Neural cell (in vitro differentiated cells): ENCODE results near the gene HINT2.

ENCODE experiments used
- EZH2 ChIP-seq: fragments of 200-600, 300-800 bp; shearing (Covaris generic), sonication (generic); IDR thresholded peaks from 2 replicates; pipeline ENCODE4 v1.6.1; 2014; ENCODE audit warnings: antibody characterized with exemption, low read length, borderline replicate concordance, mild to moderate bottlenecking; ENCODE audit not compliant: insufficient read depth, poor library complexity, severe bottlenecking
- SMC3 ChIP-seq: fragments of 450-650 bp; conservative IDR thresholded peaks from 2 replicates; pipeline ENCODE4 v1.6.1; 2014; ENCODE audit warnings: antibody characterized with exemption, mild to moderate bottlenecking, moderate library complexity; ENCODE audit not compliant: poor library complexity
- TF ChIP-seq, protein P1 (sequence below): fragments of 450-650 bp; IDR thresholded peaks from 2 replicates; pipeline ENCODE4 v1.5.1; 2014; ENCODE audit warnings: antibody characterized with exemption, mild to moderate bottlenecking, moderate library complexity; ENCODE audit not compliant: poor library complexity, severe bottlenecking
- TF ChIP-seq, protein P2 (sequence below): IDR thresholded peaks from 2 replicates; pipeline ENCODE4 v1.6.1; 2012; ENCODE audit warnings: borderline replicate concordance

DNA sequence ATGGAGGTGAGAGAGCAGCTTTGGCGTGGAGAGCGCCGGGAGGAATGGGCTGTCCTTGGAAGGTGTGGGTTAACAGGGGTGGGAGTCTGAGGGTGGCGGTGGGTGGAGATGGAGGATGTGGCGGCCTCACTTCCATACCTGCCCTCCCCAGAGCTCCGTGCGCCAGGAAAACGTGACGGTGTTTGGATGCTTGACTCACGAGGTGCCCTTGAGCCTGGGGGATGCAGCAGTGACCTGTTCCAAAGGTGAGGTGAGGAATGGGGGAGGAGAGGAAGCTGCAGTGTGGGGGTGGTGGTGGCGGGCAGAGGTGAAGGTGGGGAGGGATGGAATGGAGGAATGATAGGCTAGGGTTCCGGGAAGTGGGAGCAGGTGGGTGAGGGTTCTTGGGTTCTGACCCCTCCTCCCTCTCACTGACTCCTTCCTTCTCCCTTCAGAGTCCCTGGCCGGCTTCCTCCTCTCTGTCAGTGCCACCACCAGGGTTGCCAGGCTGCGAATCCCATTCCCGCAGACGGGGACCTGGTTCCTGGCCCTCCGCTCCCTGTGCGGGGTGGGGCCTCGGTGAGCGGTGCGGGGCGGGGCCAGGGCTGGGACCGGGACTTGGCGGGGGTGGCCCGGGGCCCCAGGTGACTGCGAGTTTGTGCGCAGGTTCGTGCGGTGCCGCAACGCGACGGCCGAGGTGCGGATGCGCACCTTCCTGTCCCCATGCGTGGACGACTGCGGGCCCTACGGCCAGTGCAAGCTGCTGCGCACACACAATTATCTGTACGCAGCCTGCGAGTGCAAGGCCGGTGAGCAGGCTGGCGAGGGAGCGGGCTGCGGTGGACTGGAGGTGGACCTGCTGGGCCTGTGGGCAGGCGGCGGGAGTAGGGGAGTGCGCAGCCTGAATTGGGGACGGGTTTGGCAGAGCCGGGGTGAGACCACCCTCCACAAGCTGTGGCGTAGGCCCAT is 31.3 kb upstream of the HINT2 start:
- TF ChIP-seq, protein P1, sequence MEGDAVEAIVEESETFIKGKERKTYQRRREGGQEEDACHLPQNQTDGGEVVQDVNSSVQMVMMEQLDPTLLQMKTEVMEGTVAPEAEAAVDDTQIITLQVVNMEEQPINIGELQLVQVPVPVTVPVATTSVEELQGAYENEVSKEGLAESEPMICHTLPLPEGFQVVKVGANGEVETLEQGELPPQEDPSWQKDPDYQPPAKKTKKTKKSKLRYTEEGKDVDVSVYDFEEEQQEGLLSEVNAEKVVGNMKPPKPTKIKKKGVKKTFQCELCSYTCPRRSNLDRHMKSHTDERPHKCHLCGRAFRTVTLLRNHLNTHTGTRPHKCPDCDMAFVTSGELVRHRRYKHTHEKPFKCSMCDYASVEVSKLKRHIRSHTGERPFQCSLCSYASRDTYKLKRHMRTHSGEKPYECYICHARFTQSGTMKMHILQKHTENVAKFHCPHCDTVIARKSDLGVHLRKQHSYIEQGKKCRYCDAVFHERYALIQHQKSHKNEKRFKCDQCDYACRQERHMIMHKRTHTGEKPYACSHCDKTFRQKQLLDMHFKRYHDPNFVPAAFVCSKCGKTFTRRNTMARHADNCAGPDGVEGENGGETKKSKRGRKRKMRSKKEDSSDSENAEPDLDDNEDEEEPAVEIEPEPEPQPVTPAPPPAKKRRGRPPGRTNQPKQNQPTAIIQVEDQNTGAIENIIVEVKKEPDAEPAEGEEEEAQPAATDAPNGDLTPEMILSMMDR: no peak
- TF ChIP-seq EZH2: no peak
- TF ChIP-seq, protein P2, sequence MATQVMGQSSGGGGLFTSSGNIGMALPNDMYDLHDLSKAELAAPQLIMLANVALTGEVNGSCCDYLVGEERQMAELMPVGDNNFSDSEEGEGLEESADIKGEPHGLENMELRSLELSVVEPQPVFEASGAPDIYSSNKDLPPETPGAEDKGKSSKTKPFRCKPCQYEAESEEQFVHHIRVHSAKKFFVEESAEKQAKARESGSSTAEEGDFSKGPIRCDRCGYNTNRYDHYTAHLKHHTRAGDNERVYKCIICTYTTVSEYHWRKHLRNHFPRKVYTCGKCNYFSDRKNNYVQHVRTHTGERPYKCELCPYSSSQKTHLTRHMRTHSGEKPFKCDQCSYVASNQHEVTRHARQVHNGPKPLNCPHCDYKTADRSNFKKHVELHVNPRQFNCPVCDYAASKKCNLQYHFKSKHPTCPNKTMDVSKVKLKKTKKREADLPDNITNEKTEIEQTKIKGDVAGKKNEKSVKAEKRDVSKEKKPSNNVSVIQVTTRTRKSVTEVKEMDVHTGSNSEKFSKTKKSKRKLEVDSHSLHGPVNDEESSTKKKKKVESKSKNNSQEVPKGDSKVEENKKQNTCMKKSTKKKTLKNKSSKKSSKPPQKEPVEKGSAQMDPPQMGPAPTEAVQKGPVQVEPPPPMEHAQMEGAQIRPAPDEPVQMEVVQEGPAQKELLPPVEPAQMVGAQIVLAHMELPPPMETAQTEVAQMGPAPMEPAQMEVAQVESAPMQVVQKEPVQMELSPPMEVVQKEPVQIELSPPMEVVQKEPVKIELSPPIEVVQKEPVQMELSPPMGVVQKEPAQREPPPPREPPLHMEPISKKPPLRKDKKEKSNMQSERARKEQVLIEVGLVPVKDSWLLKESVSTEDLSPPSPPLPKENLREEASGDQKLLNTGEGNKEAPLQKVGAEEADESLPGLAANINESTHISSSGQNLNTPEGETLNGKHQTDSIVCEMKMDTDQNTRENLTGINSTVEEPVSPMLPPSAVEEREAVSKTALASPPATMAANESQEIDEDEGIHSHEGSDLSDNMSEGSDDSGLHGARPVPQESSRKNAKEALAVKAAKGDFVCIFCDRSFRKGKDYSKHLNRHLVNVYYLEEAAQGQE: no peak
- no peak for TF ChIP-seq SMC3
